Kidney (tissue), 14 donors: Measurements from ENCODE around the gene AUTS2. TPM values are rescaled to one million over a fixed set of nuclear protein-coding genes. Genes with fewer than 3 reads are reported as not detected.

Source experiments
- DNase-seq, 5 donors: peaks; one replicate each; pipeline ENCODE4 v3.0.0-alpha.2; 2013 to 2020
- FAIRE-seq: peaks from 2 replicates; lab custom pipeline; 2012; peaks lifted over from hg19 to GRCh38; lab: Jason Lieb, UNC
- H3K27ac ChIP-seq, 2 donors: one replicate each; pipeline ENCODE4 v1.7.0; 2013; ENCODE audit warnings: low read depth in 2 of 2, low read length in 2 of 2, inconsistent platforms in 1 of 2
- H3K27me3 ChIP-seq: one replicate; pipeline ENCODE4 v1.7.1; 2013; ENCODE audit warnings: low read length, inconsistent platforms; ENCODE audit not compliant: control insufficient read depth, insufficient read depth
- H3K36me3 ChIP-seq, 3 donors: one replicate each; pipeline versions ENCODE4 v1.7.0 to v1.7.1; 2013; ENCODE audit warnings: low read length in 3 of 3, control low read depth in 1 of 3, inconsistent platforms in 1 of 3; ENCODE audit not compliant: insufficient read depth in 3 of 3, control insufficient read depth in 2 of 3
- H3K4me1 ChIP-seq, 3 donors: one replicate each; pipeline versions ENCODE4 v1.7.0 to v1.7.1; 2013; ENCODE audit warnings: low read length in 3 of 3, inconsistent platforms in 1 of 3, low read depth in 1 of 3; ENCODE audit not compliant: control insufficient read depth in 2 of 3, insufficient read depth in 2 of 3
- H3K4me3 ChIP-seq, 3 donors: one replicate each; pipeline versions ENCODE4 v1.7.0 to v1.8.1; 2013; ENCODE audit warnings: low read length in 3 of 3, control low read depth in 1 of 3, inconsistent platforms in 1 of 3
- H3K9ac ChIP-seq, 3 donors: one replicate each; pipeline versions ENCODE4 v1.7.0 to v1.7.1; 2013; ENCODE audit warnings: low read length in 3 of 3, control low read depth in 1 of 3, inconsistent platforms in 1 of 3
- H3K9me3 ChIP-seq, 3 donors: one replicate each; pipeline versions ENCODE4 v1.7.0 to v1.7.1; 2013; ENCODE audit warnings: low read length in 3 of 3, control low read depth in 1 of 3, inconsistent platforms in 1 of 3; ENCODE audit not compliant: control insufficient read depth in 2 of 3, insufficient read depth in 1 of 3
- intact Hi-C: fragments of 100-400 bp; cut with DNase I; formaldehyde crosslinking; loops from one replicate; pipeline ENCODE4 v1.11.1; 2022
- polyA plus RNA-seq: library from polyadenylated mRNA; stranded (reverse); fragments of 350-450 nt; fragmentation: Illumina TruSeq; extraction: RNeasy Lipid Tissue Mini Kit (QIAGEN cat#74804); gene quantifications from one replicate; pipeline ENCODE4 v1.2.3, GENCODE V29; 2014; ENCODE audit warnings: low read depth, low replicate concordance; ENCODE audit not compliant: insufficient read depth
- total RNA-seq: library from RNA; stranded (reverse); fragmentation: NEBNext Ultra II Directional; extraction: Animal tissue kit (Norgen Biotek cat#: 25700); gene quantifications from one replicate; pipeline ENCODE4 v1.2.1, GENCODE V29; 2021
- TF ChIP-seq, protein P1 (sequence below): IDR thresholded peaks from 3 replicates; pipeline ENCODE4 v1.5.1; 2012; ENCODE audit warnings: mild to moderate bottlenecking, moderate library complexity, borderline replicate concordance; ENCODE audit not compliant: insufficient read depth; ENCODE audit errors: extremely low read depth
- donor health status: control.
- donor health status: control.
- donor health status: control.
- donor health status: control.
- donor health status: control.
- donor health status: DM: yes; HTN: yes; CAD: no.
- donor health status: Normal renal cell carcinoma (clear cell type).

Gene AUTS2
- total and polyA plus RNA-seq, 2 donors from 2014 or later: 5.2 to 33.8 TPM

GRCh38 chr7:70383066-70383782 lies 784.9 kb downstream of the AUTS2 start:
- no peak overlapping the region for H3K27ac ChIP-seq
- DNase-seq (no peak), FAIRE-seq (no peak)
- no peak overlapping the region for H3K4me3 ChIP-seq
- intact Hi-C loops: no loop called here
- H3K4me1 ChIP-seq: no peaks in the 10 kb centered on the region
- H3K27me3 ChIP-seq: no peaks in the 10 kb centered on the region
- H3K9me3 ChIP-seq: no peaks in the 10 kb centered on the region
- TF ChIP-seq, protein P1, sequence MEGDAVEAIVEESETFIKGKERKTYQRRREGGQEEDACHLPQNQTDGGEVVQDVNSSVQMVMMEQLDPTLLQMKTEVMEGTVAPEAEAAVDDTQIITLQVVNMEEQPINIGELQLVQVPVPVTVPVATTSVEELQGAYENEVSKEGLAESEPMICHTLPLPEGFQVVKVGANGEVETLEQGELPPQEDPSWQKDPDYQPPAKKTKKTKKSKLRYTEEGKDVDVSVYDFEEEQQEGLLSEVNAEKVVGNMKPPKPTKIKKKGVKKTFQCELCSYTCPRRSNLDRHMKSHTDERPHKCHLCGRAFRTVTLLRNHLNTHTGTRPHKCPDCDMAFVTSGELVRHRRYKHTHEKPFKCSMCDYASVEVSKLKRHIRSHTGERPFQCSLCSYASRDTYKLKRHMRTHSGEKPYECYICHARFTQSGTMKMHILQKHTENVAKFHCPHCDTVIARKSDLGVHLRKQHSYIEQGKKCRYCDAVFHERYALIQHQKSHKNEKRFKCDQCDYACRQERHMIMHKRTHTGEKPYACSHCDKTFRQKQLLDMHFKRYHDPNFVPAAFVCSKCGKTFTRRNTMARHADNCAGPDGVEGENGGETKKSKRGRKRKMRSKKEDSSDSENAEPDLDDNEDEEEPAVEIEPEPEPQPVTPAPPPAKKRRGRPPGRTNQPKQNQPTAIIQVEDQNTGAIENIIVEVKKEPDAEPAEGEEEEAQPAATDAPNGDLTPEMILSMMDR: no peak
- no peak overlapping the region for H3K9ac ChIP-seq
- H3K36me3 ChIP-seq: no peaks in the 10 kb centered on the region

- H3K4me1 ChIP-seq: no peaks in the 10 kb centered on the region
- intact Hi-C loops: no loop called here
- no peak for FAIRE-seq
These were observed 785.7 kb downstream of the AUTS2 start for GRCh38 chr7:70384024-70384423.

GRCh38 chr7:70384891-70385290 lies 786.6 kb downstream of the AUTS2 start:
- FAIRE-seq (no peak), DNase-seq (peak in 1 of 5 donors; percentile 61)
- intact Hi-C loops: no loop called here
- Histone ChIP-seq H3K9ac (no peak overlapping the region), H3K9me3 (no peaks in the 10 kb centered on the region), H3K36me3 (no peaks in the 10 kb centered on the region), H3K27ac (no peak overlapping the region), H3K4me1 (no peaks in the 10 kb centered on the region), H3K4me3 (no peak overlapping the region), H3K27me3 (no peaks in the 10 kb centered on the region)
- TF ChIP-seq, protein P1: no peak

More at GRCh38 chr7:70384024-70384423, 785.7 kb downstream of the AUTS2 start:
- H3K27ac ChIP-seq: no peak overlapping the region
- no peaks in the 10 kb centered on the region for H3K36me3 ChIP-seq
- DNase-seq: peak in 1 of 5 donors; percentile 18
- TF ChIP-seq, protein P1: no peak
- H3K9ac ChIP-seq: no peak overlapping the region
- H3K9me3 ChIP-seq: no peaks in the 10 kb centered on the region
- H3K4me3 ChIP-seq: no peak overlapping the region
- H3K27me3 ChIP-seq: no peaks in the 10 kb centered on the region
